Measurements from ENCODE around the gene UTF1. TPM values are rescaled to one million over a fixed set of nuclear protein-coding genes. Genes with fewer than 3 reads are reported as not detected.

The UTF1 gene
- total and polyA plus RNA-seq, 9 of the 15 experiments (the other 6 are each of a cell fraction or from before 2014, with no cell fraction given): 0.35 to 0.46 TPM; not detected in 7

DNA sequence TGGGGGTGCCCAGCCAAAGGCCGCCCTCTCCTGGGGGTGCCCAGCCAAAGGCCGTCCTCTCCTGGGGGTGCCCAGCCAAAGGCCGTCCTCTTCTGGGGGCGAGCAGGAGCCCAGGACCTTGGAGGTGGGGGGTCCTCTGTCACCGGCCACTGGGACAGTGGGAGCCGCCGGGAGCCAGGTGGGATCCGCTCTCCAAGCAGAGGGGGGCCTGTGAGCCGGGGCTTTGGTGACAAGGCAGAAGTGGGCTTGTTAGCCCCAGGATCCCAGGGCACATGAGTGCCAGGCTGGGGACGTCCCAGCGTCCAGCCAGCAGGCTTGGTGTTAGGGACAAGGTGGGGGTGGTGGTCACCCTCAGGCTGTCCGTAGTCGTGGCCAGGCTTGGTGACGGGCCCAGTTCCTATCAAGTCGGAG, 29.4 kb upstream of the UTF1 start:
- in situ Hi-C loops (cut with MboI): no loop called here
- no peak for TF ChIP-seq THRAP3 (IDR thresholded peaks at IDR 0.05; ENCODE audit: borderline replicate concordance)
- no peak for TF ChIP-seq FOXK1 (CRISPR knock-in tag; IDR thresholded peaks at IDR 0.05; ENCODE audit: borderline replicate concordance)
- TF ChIP-seq, protein P1, sequence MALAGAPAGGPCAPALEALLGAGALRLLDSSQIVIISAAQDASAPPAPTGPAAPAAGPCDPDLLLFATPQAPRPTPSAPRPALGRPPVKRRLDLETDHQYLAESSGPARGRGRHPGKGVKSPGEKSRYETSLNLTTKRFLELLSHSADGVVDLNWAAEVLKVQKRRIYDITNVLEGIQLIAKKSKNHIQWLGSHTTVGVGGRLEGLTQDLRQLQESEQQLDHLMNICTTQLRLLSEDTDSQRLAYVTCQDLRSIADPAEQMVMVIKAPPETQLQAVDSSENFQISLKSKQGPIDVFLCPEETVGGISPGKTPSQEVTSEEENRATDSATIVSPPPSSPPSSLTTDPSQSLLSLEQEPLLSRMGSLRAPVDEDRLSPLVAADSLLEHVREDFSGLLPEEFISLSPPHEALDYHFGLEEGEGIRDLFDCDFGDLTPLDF (CRISPR knock-in tag; IDR thresholded peaks at IDR 0.05): no peak
- TF ChIP-seq, protein P2, sequence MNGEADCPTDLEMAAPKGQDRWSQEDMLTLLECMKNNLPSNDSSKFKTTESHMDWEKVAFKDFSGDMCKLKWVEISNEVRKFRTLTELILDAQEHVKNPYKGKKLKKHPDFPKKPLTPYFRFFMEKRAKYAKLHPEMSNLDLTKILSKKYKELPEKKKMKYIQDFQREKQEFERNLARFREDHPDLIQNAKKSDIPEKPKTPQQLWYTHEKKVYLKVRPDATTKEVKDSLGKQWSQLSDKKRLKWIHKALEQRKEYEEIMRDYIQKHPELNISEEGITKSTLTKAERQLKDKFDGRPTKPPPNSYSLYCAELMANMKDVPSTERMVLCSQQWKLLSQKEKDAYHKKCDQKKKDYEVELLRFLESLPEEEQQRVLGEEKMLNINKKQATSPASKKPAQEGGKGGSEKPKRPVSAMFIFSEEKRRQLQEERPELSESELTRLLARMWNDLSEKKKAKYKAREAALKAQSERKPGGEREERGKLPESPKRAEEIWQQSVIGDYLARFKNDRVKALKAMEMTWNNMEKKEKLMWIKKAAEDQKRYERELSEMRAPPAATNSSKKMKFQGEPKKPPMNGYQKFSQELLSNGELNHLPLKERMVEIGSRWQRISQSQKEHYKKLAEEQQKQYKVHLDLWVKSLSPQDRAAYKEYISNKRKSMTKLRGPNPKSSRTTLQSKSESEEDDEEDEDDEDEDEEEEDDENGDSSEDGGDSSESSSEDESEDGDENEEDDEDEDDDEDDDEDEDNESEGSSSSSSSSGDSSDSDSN (IDR thresholded peaks at IDR 0.05; ENCODE audit: borderline replicate concordance in 1 of 2, low read depth in 2 of 2, low read length in 2 of 2): no peak
- TF ChIP-seq TBP (optimal IDR thresholded peaks at IDR 0.05; ENCODE audit: low read depth, low read length): no peak
- TF ChIP-seq PURB (CRISPR knock-in tag; IDR thresholded peaks at IDR 0.05; ENCODE audit: low read depth): no peak
- no peak for TF ChIP-seq NR2C1 (IDR thresholded peaks at IDR 0.05)
- no peak for TF ChIP-seq NR2C1 (tag; IDR thresholded peaks at IDR 0.05)
- TF ChIP-seq SAFB (IDR thresholded peaks at IDR 0.05; ENCODE audit: borderline replicate concordance, low read depth, low read length): no peak
- no peak for TF ChIP-seq HDAC3 (IDR thresholded peaks at IDR 0.05; ENCODE audit: borderline replicate concordance, partially characterized antibody)
- TF ChIP-seq, protein P3, sequence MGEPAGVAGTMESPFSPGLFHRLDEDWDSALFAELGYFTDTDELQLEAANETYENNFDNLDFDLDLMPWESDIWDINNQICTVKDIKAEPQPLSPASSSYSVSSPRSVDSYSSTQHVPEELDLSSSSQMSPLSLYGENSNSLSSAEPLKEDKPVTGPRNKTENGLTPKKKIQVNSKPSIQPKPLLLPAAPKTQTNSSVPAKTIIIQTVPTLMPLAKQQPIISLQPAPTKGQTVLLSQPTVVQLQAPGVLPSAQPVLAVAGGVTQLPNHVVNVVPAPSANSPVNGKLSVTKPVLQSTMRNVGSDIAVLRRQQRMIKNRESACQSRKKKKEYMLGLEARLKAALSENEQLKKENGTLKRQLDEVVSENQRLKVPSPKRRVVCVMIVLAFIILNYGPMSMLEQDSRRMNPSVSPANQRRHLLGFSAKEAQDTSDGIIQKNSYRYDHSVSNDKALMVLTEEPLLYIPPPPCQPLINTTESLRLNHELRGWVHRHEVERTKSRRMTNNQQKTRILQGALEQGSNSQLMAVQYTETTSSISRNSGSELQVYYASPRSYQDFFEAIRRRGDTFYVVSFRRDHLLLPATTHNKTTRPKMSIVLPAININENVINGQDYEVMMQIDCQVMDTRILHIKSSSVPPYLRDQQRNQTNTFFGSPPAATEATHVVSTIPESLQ (CRISPR knock-in tag; IDR thresholded peaks at IDR 0.05): no peak
- no peak for TF ChIP-seq POLR2G (IDR thresholded peaks at IDR 0.05; ENCODE audit: low read depth, low read length)
- no peak for TF ChIP-seq SRF (CRISPR knock-in tag; IDR thresholded peaks at IDR 0.05)
- no peak for TF ChIP-seq ZBED1 (IDR thresholded peaks at IDR 0.05)

More for the DNA sequence above, 29.4 kb upstream of the UTF1 start:
- no TSS peak for BruUV-seq (replicated peaks)
- Histone ChIP-seq H2AFZ (ENCODE audit: low read depth, low read length) (no peak overlapping the region), H3K27me3 (ENCODE audit: control insufficient read depth in 2 of 2, insufficient read depth in 2 of 2, low read length in 2 of 2) (peaks cover 16 to 76% of the 10 kb centered on the region in 2 experiments; a peak in 4 of 5 replicates), H3K4me2 (ENCODE audit: insufficient read depth, low read length) (no peak overlapping the region), H3K27ac (ENCODE audit: extremely low read depth, low read depth, low read length) (no peak overlapping the region), H3K36me3 (ENCODE audit: control insufficient read depth, insufficient read depth, low read length) (no peaks in the 10 kb centered on the region), H3K9me3 (replicated peaks; ENCODE audit: control insufficient read depth, insufficient read depth, low read depth, low read length) (no peaks in the 10 kb centered on the region), H3K4me3 (no peak overlapping the region), H4K20me1 (replicated peaks; ENCODE audit: control insufficient read depth, insufficient read depth, low read length) (no peaks in the 10 kb centered on the region), H3K9ac (ENCODE audit: insufficient read depth in 1 of 2, low read depth in 2 of 2, low read length in 2 of 2) (no peak overlapping the region), H3K4me1 (replicated peaks in 1 of 2; ENCODE audit: control insufficient read depth in 2 of 2, insufficient read depth in 2 of 2, low read length in 2 of 2) (peaks cover 0 to 85% of the 10 kb centered on the region in 2 experiments; a peak in 2 of 5 replicates), H3K79me2 (ENCODE audit: control insufficient read depth, insufficient read depth, low read length) (no peaks in the 10 kb centered on the region), H3K9me1 (ENCODE audit: control insufficient read depth, insufficient read depth, low read length) (no peaks in the 10 kb centered on the region)
- FAIRE-seq: no peak
- CTCF ChIA-PET (ENCODE audit: low intra/inter-chr PET ratio): interaction anchor here (0.8 kb wide), 1 partner anchor 24 kb away, joined by 4 read pairs; no protein-coding TSS in a partner anchor
- WGBS (ENCODE audit: insufficient coverage, low coverage, missing lambda C conversion rate): 23% methylated on average over 5 of the region's 15 CpGs
- POLR2A ChIA-PET: interaction anchor here (1.2 kb wide), 1 partner anchor 16 kb away, joined by 4 read pairs; no protein-coding TSS in a partner anchor
- no peak for ATAC-seq
- DNase-seq (ENCODE audit: extremely low read depth in 1 of 4, low spot score in 3 of 4): no peak
- intact Hi-C loops (cut with micrococcal nuclease): no loop called here

All from K562 (cell line).